Measurements from ENCODE around the gene ZHX3.

DNA sequence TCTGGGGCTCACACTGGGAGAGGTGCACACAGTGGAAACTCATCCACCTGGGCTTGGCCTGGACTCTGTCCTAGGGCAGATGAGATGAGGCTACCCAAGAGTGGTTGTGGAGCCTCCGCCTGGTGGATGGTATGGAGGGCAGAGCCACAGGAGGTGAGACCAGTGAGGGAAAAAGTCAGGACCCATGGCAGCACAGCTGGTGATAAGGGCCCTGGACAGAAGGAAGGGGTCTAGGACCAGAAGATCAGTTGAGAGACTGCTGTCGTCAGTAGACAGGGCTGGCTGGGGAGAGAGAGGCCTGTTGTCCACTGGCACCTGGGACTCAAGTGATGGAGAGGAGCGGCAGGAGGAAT lies 150.4 kb downstream of the ZHX3 start:
- TF ChIP-seq POLR2A (IDR thresholded peaks at IDR 0.05; ENCODE audit: low read depth, low read length) = no peak
- no peak for TF ChIP-seq SPI1 (IDR thresholded peaks at IDR 0.05; ENCODE audit: low read depth, low read length)

Data from GM12891 (cell line).